HEK293 (cell line): ENCODE data around the gene CAPN13.

Experiments
- CTCF ChIA-PET: fragments of 350-600 bp; formaldehyde crosslinking; extraction: SDS; loops from one replicate; lab custom pipeline; 2021; ENCODE audit warnings: antibody characterized with exemption; lab: Yijun Ruan, JAX
- POLR2A ChIA-PET: fragments of 300-600 bp; formaldehyde crosslinking; extraction: SDS; loops from one replicate; lab custom pipeline; 2020; ENCODE audit warnings: antibody characterized with exemption, inconsistent platforms; lab: Yijun Ruan, JAX
- H3K27ac ChIP-seq: fragments of 200-500 bp; sonication (Bioruptor generic); 2 replicates; pipeline ENCODE4 v1.5.1; 2014; ENCODE audit warnings: low read depth, low read length, control low read depth, inconsistent platforms; ENCODE audit errors: extremely low read depth
- H3K36me3 ChIP-seq, 2 experiments: fragments of 200-500 bp in 1 of 2; sonication (Bioruptor generic) in 1 of 2; 1 replicate in 1 of 2; 2 replicates in 1 of 2; pipeline ENCODE4 v1.5.1; 2014 to 2017; ENCODE audit warnings: inconsistent platforms in 2 of 2, low read length in 2 of 2; ENCODE audit not compliant: control insufficient read depth in 2 of 2, insufficient read depth in 1 of 2
- H3K4me1 ChIP-seq: fragments of 200-500 bp; sonication (Bioruptor generic); 2 replicates; pipeline ENCODE4 v1.5.1; 2014; ENCODE audit warnings: mild to moderate bottlenecking, low read length, inconsistent platforms; ENCODE audit not compliant: control insufficient read depth, insufficient read depth
- H3K4me3 ChIP-seq: 2 replicates; pipeline ENCODE4 v1.5.1; 2011; ENCODE audit warnings: low read depth, mild to moderate bottlenecking, control low read depth, low read length, moderate library complexity
- H3K9me3 ChIP-seq: fragments of 200-500 bp; sonication (Bioruptor generic); 2 replicates; pipeline ENCODE4 v1.5.1; 2014; ENCODE audit warnings: low read depth, low read length, inconsistent platforms; ENCODE audit not compliant: control insufficient read depth, insufficient read depth
- PRDM10 ChIP-seq: fragments of 450-650 bp; formaldehyde crosslinking; IDR thresholded peaks from 2 replicates; pipeline ENCODE4 v1.5.1; 2016; ENCODE audit warnings: missing biosample characterization, missing genetic modification characterization
- ZFP41 ChIP-seq: fragments of 450-650 bp; formaldehyde crosslinking; IDR thresholded peaks from 2 replicates; pipeline ENCODE4 v1.5.1; 2016; ENCODE audit warnings: missing biosample characterization, missing genetic modification characterization, borderline replicate concordance
- ZIC2 ChIP-seq: fragments of 450-650 bp; formaldehyde crosslinking; IDR thresholded peaks from 2 replicates; pipeline ENCODE4 v1.5.1; 2016; ENCODE audit warnings: missing biosample characterization, missing genetic modification characterization
- ZNF132 ChIP-seq: fragments of 450-650 bp; formaldehyde crosslinking; IDR thresholded peaks from 2 replicates; pipeline ENCODE4 v1.5.1; 2017; ENCODE audit warnings: missing biosample characterization, missing genetic modification characterization, borderline replicate concordance
- ZNF211 ChIP-seq: fragments of 450-650 bp; formaldehyde crosslinking; IDR thresholded peaks from 2 replicates; pipeline ENCODE4 v1.5.1; 2016; ENCODE audit warnings: low read depth, missing biosample characterization, missing genetic modification characterization
- ZNF266 ChIP-seq: fragments of 450-650 bp; formaldehyde crosslinking; IDR thresholded peaks from 2 replicates; pipeline ENCODE4 v1.5.1; 2016; ENCODE audit warnings: missing biosample characterization, missing genetic modification characterization, low read depth
- ZNF37A ChIP-seq: fragments of 450-650 bp; IDR thresholded peaks from 2 replicates; pipeline ENCODE4 v1.5.1; 2018; ENCODE audit warnings: missing biosample characterization, missing genetic modification characterization
- ZNF544 ChIP-seq: fragments of 450-650 bp; formaldehyde crosslinking; IDR thresholded peaks from 2 replicates; pipeline ENCODE4 v1.5.0; 2017; ENCODE audit warnings: missing biosample characterization, missing genetic modification characterization
- ZNF623 ChIP-seq: fragments of 450-650 bp; formaldehyde crosslinking; IDR thresholded peaks from 2 replicates; pipeline ENCODE4 v1.5.1; 2016; ENCODE audit warnings: missing biosample characterization, missing genetic modification characterization
- ZNF791 ChIP-seq: fragments of 450-650 bp; formaldehyde crosslinking; IDR thresholded peaks from 2 replicates; pipeline ENCODE4 v1.5.1; 2016; ENCODE audit warnings: missing biosample characterization, missing genetic modification characterization
- TF ChIP-seq, protein P1 (sequence below): fragments of 450-650 bp; formaldehyde crosslinking; IDR thresholded peaks from 2 replicates; pipeline ENCODE4 v1.5.1; 2016; ENCODE audit warnings: missing biosample characterization, missing genetic modification characterization
- TF ChIP-seq, protein P2 (sequence below): fragments of 450-650 bp; IDR thresholded peaks from 2 replicates; pipeline ENCODE4 v1.5.1; 2018; ENCODE audit warnings: missing biosample characterization, mild to moderate bottlenecking, missing genetic modification characterization
- TF ChIP-seq, protein P3 (sequence below): fragments of 450-650 bp; formaldehyde crosslinking; IDR thresholded peaks from 2 replicates; pipeline ENCODE4 v1.5.1; 2016; ENCODE audit warnings: missing biosample characterization, missing genetic modification characterization
- TF ChIP-seq, protein P4 (sequence below): fragments of 450-650 bp; formaldehyde crosslinking; conservative IDR thresholded peaks from 2 replicates; pipeline ENCODE4 v1.5.1; 2016; ENCODE audit warnings: low read depth, missing biosample characterization, missing genetic modification characterization
- TF ChIP-seq, protein P5 (sequence below): fragments of 450-650 bp; formaldehyde crosslinking; IDR thresholded peaks from 2 replicates; pipeline ENCODE4 v1.5.1; 2016; ENCODE audit warnings: missing biosample characterization, missing genetic modification characterization, borderline replicate concordance

CAPN13 gene

GRCh38 chr2:30769481-30769780 lies 37.8 kb downstream of the CAPN13 start:
- H3K27ac ChIP-seq = no peak overlapping the region
- no peaks in the 10 kb centered on the region for H3K36me3 ChIP-seq
- CTCF ChIA-PET = no interaction called here
- TF ChIP-seq ZNF623 = no peak
- TF ChIP-seq ZFP41 (tag by site-specific recombination) = no peak
- TF ChIP-seq, all 188 proteins: peak for 0
- Histone ChIP-seq H3K9me3 (no peaks in the 10 kb centered on the region), H3K4me3 (no peak overlapping the region), H3K4me1 (no peaks in the 10 kb centered on the region)
- POLR2A ChIA-PET = no interaction called here

- CTCF ChIA-PET = no interaction called here
- Histone ChIP-seq H3K9me3 (no peaks in the 10 kb centered on the region), H3K27ac (no peak overlapping the region), H3K4me1 (no peaks in the 10 kb centered on the region), H3K36me3 (no peaks in the 10 kb centered on the region), H3K4me3 (no peak overlapping the region)
- POLR2A ChIA-PET = no interaction called here
- TF ChIP-seq, protein P1, sequence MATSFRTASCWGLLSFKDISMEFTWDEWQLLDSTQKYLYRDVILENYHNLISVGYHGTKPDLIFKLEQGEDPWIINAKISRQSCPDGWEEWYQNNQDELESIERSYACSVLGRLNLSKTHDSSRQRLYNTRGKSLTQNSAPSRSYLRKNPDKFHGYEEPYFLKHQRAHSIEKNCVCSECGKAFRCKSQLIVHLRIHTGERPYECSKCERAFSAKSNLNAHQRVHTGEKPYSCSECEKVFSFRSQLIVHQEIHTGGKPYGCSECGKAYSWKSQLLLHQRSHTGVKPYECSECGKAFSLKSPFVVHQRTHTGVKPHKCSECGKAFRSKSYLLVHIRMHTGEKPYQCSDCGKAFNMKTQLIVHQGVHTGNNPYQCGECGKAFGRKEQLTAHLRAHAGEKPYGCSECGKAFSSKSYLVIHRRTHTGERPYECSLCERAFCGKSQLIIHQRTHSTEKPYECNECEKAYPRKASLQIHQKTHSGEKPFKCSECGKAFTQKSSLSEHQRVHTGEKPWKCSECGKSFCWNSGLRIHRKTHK = no peak
- TF ChIP-seq ZNF544 (tag by site-specific recombination) = no peak
Observed at GRCh38 chr2:30768708-30769480, 38.4 kb downstream of the CAPN13 start.

DNA sequence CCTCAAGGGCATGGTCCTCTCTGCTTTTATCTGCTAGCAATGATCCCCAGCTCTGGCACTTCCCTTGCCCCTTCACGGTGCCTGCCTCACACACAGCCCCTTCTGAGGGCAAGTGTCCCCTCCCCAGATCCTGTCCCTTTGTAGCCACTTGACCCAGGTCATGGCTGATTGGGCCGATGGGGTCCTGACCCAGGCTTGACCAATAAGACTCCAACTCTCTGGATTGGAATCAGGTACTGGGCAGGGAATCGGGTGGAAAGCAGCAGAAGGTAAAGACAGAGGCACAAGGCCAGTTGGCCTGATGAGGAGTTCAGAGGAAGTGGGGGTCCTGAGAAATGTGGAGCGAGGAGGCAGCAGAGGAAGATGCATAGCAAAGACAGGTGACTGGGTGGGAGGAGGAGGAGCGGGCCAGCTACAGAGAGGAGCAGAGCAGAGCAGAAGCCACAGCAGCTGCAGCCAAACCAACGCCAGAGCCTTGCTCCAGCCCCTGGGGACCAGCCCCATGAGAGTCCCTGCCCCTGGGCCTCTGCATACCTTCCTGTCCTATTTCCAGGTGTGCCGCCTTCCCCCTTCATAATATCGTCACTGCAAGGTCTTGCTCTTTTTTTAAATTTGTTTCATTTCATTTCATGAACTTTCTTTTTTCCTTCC lies 39.1 kb downstream of the CAPN13 start:
- H3K4me1 ChIP-seq = no peaks in the 10 kb centered on the region
- no peak overlapping the region for H3K27ac ChIP-seq
- no peaks in the 10 kb centered on the region for H3K9me3 ChIP-seq
- ChIA-PET POLR2A (no interaction called here), CTCF (no interaction called here)
- H3K4me3 ChIP-seq = no peak overlapping the region
- no peaks in the 10 kb centered on the region for H3K36me3 ChIP-seq
- TF ChIP-seq PRDM10 (tag by site-specific recombination) = no peak
- no peak for TF ChIP-seq ZNF132 (tag by site-specific recombination)
- TF ChIP-seq, protein P2, sequence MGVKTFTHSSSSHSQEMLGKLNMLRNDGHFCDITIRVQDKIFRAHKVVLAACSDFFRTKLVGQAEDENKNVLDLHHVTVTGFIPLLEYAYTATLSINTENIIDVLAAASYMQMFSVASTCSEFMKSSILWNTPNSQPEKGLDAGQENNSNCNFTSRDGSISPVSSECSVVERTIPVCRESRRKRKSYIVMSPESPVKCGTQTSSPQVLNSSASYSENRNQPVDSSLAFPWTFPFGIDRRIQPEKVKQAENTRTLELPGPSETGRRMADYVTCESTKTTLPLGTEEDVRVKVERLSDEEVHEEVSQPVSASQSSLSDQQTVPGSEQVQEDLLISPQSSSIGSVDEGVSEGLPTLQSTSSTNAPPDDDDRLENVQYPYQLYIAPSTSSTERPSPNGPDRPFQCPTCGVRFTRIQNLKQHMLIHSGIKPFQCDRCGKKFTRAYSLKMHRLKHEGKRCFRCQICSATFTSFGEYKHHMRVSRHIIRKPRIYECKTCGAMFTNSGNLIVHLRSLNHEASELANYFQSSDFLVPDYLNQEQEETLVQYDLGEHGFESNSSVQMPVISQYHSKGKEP = no peak
- no peak for TF ChIP-seq ZNF211
- TF ChIP-seq, protein P3, sequence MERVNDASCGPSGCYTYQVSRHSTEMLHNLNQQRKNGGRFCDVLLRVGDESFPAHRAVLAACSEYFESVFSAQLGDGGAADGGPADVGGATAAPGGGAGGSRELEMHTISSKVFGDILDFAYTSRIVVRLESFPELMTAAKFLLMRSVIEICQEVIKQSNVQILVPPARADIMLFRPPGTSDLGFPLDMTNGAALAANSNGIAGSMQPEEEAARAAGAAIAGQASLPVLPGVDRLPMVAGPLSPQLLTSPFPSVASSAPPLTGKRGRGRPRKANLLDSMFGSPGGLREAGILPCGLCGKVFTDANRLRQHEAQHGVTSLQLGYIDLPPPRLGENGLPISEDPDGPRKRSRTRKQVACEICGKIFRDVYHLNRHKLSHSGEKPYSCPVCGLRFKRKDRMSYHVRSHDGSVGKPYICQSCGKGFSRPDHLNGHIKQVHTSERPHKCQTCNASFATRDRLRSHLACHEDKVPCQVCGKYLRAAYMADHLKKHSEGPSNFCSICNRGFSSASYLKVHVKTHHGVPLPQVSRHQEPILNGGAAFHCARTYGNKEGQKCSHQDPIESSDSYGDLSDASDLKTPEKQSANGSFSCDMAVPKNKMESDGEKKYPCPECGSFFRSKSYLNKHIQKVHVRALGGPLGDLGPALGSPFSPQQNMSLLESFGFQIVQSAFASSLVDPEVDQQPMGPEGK = no peak
- no peak for TF ChIP-seq ZNF37A
- TF ChIP-seq, protein P4, sequence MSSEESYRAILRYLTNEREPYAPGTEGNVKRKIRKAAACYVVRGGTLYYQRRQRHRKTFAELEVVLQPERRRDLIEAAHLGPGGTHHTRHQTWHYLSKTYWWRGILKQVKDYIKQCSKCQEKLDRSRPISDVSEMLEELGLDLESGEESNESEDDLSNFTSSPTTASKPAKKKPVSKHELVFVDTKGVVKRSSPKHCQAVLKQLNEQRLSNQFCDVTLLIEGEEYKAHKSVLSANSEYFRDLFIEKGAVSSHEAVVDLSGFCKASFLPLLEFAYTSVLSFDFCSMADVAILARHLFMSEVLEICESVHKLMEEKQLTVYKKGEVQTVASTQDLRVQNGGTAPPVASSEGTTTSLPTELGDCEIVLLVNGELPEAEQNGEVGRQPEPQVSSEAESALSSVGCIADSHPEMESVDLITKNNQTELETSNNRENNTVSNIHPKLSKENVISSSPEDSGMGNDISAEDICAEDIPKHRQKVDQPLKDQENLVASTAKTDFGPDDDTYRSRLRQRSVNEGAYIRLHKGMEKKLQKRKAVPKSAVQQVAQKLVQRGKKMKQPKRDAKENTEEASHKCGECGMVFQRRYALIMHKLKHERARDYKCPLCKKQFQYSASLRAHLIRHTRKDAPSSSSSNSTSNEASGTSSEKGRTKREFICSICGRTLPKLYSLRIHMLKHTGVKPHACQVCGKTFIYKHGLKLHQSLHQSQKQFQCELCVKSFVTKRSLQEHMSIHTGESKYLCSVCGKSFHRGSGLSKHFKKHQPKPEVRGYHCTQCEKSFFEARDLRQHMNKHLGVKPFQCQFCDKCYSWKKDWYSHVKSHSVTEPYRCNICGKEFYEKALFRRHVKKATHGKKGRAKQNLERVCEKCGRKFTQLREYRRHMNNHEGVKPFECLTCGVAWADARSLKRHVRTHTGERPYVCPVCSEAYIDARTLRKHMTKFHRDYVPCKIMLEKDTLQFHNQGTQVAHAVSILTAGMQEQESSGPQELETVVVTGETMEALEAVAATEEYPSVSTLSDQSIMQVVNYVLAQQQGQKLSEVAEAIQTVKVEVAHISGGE (tag by site-specific recombination) = no peak
- TF ChIP-seq ZIC2 (tag by site-specific recombination) = no peak
- no peak for TF ChIP-seq ZNF791 (tag by site-specific recombination)
- TF ChIP-seq ZNF266 = no peak
- TF ChIP-seq, protein P5, sequence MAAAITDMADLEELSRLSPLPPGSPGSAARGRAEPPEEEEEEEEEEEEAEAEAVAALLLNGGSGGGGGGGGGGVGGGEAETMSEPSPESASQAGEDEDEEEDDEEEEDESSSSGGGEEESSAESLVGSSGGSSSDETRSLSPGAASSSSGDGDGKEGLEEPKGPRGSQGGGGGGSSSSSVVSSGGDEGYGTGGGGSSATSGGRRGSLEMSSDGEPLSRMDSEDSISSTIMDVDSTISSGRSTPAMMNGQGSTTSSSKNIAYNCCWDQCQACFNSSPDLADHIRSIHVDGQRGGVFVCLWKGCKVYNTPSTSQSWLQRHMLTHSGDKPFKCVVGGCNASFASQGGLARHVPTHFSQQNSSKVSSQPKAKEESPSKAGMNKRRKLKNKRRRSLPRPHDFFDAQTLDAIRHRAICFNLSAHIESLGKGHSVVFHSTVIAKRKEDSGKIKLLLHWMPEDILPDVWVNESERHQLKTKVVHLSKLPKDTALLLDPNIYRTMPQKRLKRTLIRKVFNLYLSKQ (tag by site-specific recombination) = no peak
